Activated CD8-positive, alpha-beta memory T cell treated with anti-CD3 and anti-CD28 coated beads for 24 hours (primary cell): ENCODE data around the gene LTBP1.

Experiments used
- DNase-seq: peaks from one replicate; pipeline ENCODE4 v3.0.0-alpha.2; 2020

The LTBP1 gene

DNA sequence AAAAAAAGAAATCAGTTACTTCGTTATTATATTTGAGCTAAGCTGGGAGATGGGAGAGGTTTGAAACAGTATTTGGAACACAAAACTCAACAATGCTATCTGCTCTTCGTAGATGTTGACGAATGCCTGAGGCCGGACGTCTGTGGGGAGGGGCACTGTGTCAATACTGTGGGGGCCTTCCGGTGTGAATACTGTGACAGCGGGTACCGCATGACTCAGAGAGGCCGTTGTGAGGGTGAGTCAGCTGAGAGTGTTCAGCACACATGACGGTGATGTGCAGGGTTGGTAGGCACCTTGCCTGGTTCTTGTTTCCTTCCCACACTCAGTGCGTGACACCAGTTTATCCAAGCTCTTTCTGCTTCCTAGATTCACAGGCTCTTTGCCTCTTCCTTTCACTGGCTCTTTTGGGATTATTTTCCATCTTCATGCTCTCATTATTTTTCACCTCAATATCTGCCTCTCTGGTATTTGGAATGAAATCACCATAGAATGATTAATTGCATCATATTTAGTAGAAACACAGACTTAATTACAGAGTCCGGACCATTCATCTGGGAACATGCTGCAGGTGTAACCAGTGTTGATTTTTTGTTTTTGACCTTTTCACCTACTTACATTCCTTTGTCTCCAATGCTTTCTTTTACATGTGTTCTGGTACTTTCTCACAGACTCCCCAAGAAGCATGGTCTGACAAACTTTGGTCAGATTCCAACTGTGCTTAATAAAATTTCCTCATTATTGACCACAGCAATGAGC, 329.1 kb downstream of the LTBP1 start:
- peak; percentile 60 for DNase-seq

DNA sequence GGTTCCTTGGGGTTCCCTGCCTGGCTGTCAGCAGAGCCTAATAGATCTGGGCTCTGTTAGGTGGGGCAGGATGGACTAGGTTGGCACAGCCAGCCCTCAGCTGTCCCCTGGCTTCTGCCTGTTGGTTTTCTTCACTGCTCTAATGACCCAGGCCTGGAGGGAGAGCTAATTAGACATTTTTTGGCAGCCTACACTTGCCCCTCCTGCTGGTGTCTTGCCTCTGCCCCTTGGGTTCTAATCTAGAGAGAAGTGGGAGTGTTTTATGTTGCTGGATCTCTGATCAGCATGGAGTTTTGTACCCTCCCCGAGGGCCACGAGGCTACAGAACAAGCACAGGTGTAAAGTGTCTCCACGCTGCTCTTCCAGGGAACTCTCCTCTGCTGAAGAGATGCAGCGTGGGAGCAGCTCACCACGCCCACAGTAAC, 330.3 kb downstream of the LTBP1 start:
- DNase-seq, result no peak

DNA sequence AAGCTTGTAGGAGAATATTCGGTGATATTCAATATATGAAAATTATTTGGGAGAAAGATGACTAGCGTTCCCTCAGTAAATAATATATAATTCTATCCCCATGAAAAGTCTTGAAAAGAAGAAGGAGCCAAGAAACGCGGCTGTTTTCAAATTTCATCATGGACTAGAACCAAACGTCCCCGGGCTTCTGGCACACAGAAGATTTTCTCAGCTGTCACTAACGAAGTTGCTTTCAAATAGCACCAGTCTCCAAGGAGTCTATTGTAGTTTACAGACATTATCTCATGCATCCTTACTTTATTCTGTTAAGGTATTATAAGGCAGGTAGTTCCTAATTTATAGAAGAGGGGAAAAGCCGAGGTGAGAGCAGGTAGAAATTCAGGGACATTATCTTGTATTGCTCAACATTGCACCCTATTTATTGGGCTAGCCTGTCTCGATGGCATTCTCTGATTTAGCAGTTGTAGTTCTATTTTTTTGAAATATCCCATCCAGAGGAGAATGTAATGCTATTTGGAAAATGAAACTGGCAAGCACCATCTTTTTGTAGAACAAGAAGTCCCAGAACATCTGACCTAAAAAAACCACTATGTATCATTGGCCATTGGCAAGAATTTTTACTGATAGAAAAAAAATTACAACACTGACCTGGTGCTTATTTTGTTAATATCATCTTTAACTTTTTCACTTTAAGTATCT, 331.6 kb downstream of the LTBP1 start:
- DNase-seq, result no peak

DNA sequence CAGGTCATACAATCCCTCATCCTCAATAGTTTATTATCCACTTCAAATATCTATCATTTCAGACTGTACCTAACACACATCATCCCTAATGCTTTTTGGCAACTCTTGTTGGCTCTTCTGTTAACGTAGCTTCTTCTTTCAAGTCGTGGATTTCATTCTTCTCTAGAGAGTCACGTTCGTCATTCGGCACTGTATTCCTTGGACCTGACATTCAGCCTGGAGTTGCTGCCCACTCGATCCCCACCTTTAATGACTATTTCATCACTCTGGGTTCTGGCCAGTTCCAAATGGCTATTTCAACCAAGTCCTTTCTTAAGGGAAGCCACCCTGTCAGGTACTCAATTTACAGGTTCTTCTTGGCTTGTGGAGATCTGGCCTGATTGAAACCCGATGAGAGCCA, 337.5 kb downstream of the LTBP1 start:
- no peak for DNase-seq

DNA sequence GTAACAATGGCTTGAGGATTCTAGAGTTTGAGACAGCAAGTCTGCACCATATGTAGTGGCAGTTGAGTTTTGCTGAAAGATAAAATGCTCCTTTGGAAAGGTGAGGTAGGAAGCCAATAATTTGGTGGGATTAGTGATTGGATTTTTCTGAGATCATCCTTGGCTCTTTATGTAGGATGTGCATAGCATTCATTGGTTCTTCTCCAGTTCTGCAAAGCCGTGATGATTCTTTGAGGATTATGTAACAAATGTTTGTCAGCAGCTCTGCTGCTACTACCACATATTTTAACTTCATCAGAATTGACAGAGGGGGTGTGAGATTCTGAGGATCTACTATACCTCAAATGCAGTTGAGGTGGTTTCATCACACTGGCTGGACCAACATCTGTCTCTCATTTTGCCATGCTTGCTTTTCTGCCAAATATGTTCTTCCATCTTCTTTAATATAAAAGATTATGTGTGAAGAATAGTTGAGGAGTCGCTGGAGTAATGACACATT, 340.8 kb downstream of the LTBP1 start:
- no peak for DNase-seq

DNA sequence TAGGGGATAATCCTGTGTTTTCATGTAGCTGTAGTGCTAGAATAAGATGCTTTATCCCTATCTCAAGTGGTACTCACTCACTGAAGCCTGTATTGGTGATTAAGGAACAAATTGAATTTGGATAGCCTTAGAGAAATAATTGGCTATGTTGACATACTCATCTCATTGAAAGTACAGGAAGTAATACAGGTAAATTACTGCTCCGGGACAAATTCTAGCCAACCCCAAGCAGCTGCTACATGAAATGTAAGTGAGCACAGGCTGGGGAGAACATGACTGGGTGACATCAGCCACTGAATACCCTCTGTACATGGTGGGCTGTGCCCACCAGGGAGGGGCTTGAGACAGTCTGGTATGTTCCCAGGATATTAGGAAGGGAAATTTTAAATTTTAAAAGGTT, 341.3 kb downstream of the LTBP1 start:
- no peak for DNase-seq

DNA sequence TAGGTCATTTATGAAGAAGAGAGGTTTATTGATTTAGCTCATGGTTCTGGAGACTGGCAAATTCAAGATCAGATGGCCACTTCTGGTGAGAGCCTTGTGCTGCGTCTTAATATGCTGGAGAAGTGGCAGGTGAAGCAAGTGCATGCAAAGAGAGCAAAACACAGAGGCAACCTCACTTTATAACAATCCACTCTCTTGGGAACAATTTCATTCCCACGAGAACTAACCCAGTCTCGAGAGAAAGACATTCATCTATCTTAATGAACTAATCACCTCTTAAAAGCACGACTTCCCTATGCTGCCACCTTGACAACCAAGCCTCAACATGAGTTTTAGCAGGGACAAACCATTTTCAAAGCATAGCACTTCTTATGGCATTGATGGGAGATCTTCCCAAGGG, 343.2 kb downstream of the LTBP1 start:
- no peak for DNase-seq

DNA sequence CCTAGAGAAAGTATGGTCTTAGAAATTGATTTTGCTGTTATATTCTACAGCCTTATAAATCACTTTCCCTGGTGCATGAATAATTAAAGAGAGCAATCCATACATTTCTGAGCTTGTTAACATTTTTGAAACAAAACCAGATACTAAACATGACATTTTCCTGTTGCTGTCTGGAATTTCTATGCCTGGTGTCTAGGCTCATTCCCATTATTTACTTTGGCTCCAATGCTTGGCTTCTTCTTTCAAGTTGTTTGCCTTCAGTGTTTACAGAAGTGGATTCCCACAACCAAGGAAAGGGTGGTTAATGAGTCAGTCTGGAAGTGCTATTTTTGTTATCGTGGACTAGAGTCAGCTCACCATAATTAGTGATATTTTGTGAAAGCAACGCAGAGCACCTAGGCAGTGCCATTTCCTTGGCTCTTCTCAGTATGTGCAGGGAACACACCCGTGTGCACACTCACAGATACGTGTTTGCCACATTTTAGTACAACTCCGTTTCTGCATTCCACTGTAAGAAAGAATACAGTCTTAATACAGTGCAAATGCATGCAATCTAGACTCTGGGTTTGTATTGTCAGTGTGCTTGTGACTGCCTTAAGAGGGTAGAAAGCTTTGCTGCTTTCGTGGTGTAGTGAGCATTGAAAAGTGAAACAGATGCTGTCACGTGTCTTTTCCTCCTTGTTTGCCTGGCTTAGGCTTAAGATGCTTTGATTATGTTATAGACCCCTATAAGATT, 344.7 kb downstream of the LTBP1 start:
- DNase-seq, result no peak

DNA sequence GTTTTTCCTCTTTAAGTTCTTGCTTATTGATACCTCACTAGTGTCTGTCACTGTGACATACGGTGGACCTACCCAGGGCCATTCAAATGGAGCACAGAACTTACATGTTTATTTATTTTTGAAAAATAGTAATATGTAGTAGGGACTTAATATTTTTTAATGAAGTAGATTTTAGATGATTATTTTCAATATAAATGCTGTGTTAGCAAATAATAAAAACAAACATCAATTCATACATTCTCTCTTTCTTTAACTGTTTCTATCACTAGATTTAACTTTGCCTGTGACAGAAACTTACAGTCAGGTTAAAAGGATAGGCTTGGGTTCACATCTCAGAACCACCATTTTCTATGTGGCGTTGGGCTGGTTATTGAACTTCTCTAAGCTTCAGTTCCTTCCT, 345.3 kb downstream of the LTBP1 start:
- DNase-seq, result no peak

DNA sequence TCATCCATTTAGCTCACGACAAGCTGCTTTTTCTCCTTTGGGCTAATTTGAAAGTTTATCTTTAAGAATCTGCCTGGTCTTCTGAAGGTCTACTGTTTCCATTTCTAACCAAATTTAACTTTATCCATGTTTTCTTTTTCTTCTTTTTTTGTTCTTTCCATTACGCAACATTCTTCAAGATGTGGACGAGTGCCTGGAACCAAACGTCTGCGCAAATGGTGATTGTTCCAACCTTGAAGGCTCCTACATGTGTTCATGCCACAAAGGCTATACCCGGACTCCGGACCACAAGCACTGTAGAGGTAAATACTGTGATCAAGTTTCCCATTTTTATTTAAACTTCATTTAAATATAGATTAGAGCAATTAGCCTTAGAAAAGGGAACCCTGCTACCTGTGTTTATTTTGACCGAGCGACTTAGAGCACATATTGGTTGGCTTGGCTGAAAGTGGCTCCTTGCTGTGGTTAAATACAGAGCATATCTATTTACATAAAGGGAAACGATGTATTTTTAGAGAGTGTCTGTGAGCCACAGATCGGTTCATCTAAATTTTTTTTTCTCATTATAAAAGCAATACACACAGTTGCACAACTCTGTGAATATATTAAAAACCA, 346.3 kb downstream of the LTBP1 start:
- DNase-seq, result no peak

DNA sequence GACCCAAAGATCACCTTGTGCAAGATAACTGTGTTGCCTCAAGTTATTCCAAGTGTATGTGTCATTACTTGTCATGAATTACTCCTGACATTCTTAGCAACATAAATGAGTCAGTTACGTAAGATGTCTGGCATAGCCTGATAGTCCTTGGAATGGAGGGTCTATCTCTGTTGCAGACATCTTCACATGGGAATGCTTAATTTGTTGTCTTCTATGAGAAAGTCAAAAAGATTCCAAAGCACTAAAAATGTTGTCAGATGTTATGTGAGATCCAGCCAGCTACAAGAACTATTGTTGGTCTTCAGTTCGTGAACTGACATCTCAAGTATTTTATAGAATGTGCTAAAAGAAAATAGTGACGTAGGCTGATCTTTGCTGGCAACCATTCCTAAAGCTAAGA, 351.5 kb downstream of the LTBP1 start:
- no peak for DNase-seq

DNA sequence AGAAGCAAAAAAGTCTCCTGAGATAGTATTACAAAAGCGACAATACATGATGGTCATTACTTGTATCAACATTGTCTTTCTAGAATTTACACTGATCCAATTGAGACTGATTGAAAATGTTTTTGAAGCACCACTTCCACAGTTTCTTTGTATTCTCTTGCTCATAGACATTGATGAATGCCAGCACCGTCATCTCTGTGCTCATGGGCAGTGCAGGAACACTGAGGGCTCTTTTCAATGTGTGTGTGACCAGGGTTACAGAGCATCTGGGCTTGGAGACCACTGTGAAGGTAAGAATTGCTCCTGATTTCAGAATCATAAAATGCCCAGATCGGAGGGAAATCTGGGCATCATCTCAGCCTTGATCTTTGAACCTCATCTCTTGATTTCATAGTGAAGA, 354.6 kb downstream of the LTBP1 start:
- DNase-seq, result no peak

DNA sequence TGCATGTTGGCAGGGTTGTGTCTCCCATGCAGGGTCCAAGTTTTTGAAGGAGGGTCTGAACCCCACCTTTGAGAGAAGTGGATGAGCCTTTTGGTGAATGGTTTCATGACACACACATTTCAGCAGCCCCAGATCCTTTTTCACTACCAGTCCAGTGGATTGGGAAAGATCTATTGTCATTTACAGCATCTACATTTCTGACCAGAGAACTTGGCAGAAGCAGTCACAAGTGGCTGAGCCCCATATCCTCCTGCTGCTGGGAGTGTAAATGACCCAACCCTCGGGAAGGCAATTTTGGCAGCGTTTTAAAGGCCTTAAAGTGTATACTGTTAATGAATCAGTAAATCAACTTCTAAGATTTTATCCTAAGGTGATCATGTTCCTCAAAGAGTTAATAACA, 355.6 kb downstream of the LTBP1 start:
- no peak for DNase-seq

DNA sequence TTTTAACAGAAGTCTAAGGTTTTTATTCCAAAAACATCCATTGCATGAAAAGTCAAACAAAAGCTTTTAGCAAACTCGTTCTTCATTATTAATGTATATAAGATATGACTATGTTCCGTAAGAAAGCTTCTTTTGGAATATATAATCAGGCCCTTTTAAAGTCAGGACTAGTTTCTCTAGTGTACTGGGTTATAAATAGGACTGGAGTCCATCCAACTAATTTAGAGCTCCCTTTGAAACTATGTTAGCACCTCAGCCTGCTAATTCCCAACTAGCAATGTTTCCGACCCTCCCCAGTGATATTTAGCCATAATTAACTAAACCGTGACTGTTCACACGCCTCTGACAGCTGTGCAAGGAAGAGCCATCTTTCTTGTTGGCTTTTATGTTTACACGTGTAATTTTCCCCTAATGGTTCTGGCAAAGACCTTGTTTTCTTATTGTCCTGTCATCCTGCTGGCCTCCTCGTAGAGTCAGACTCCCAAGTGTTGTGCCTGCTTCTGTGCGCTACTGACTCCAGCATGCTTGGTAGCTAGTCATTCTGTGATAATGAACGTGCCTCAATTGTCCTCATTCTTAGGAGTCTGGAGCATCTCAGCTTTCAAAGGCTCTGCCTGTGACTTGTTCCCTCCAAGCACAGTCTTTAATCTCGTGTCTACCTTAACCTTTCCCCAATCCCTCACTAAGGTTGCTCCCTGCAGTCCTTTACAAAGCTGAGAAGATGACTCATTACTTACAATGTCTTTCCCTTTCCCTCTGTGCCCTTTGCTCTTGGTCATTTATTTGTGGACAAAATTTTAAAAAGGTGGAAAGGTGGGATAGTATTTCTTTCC, 357.5 kb downstream of the LTBP1 start:
- DNase-seq, result no peak

DNA sequence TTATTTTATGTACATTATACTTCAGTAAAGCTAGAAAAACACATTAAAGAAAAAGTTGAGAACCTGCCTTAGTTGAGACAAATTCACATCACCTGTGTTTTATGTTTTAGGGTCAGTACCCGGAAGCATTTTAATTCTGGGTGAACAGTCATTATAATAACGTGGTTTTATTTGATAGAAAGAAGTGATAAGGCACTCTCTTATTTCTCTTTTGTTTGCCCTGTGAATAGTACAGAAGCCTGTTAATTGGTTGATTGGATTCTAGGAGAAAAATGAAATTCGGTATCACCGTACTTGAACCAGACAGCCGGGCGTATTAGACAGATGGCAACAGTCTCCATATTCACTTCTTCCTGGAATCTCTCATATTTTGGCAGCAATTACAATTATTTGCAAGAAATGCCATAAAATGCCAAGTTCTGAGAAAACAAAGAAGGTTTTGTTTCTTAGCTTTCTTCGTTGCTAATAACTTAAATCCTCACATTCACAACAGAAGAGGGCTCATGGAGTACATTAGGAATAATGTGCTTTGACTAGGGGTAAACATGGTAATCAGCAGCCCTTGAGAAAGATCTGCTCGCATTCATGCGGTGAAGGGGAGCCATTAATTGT, 361.0 kb downstream of the LTBP1 start:
- DNase-seq, result no peak

DNA sequence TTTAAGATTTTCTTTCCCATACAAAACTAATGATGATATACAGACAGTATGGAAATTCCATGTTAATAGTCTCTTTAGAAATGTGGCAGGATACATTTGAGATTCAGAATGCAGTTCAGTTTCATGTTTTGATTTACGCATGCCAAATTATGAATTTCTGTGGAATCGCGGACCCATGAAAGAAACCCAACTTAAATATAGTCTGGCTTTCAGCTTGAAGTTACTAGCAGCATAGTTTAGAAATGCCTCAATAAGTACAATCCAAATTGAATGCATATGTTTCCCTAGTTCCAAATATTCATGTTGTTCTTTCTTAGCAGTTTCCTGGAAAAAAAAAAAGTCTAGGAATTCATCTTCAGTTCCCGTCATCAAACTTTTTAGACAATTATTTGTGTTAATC, 365.6 kb downstream of the LTBP1 start:
- DNase-seq, result no peak

DNA sequence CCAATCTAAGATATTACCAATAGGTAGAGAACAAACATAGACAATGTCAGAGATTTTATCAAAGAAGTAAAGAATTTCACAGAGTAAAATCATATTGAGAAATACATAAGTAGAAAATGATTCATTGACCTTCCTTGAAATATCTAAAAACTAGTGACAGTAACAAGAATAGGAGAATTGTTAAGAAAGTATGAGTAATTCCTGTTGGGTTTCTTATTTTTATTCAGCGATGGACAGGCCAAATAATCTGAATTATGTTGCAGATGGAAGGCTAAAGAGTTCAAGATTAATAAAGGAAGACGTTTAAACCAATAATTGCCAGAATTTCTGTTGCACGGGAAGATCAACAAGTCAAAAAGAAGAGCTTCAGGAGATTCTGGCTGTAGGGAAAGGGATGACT, 366.3 kb downstream of the LTBP1 start:
- no peak for DNase-seq

DNA sequence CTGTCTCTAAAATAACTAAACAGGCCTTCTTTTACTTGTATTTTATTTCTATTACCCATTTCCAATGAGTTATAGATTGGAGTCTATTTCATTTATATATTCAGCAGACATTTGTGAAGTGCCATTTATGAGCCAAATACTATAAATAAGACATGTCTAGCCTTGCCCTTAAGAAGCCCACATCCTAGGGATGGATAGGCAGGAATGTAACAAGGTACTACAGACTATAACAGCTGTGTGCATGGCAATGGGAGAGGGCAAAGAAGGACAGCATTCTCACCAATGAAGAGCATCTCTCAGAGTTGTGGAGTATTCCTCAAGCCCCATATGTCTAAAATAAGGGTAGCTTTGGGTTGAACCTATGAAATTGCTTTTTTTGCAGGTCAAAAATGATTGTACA, 367.8 kb downstream of the LTBP1 start:
- no peak for DNase-seq

DNA sequence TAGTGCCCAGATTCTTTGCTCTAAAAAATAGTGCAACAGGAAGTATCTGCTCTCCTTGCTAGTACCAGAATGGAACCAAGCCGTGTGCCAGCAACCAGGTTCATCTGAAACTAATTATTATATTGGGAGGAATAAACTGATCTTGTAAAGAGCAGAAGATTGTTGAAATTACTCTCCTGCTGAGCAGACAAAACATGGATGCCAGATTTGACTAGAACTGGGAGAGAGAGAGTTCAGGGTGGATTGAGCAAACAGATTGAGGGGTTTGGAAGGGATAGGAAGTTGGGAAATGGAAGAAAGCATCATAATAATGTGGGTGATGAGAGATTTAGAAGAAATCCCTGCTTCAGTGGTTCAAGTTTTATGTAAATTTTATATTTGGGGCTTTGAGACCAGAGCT, 369.6 kb downstream of the LTBP1 start:
- DNase-seq, result no peak

DNA sequence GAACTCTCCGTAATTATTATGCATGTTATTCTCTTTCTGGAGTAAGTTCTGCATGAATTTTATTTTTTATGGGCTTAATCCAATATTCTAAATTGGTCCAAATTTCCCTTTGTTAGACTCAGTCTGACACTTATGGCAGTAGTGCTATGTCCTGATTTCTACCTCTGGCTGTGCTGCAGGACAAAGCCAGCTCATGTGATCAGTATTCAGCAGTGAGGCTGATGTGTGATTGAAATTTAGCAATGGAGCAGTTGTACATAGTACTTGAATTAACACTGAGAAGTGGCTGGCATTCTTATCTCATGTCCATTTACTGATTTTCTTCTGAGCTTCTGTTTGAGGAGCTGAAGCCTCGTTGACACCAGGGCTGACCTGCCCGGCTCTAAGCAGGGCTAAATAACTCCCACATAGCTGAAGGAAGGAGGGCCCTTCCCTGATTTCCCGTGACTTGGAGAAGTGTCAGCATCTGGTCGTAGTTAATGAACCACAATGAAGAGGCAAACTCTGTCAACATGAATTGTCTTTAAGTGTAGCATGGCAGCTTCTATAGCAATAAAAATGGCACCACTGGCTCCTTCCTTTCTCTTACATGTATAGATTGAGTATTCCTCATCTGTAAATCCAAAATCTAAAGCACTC, 370.7 kb downstream of the LTBP1 start:
- no peak for DNase-seq

DNA sequence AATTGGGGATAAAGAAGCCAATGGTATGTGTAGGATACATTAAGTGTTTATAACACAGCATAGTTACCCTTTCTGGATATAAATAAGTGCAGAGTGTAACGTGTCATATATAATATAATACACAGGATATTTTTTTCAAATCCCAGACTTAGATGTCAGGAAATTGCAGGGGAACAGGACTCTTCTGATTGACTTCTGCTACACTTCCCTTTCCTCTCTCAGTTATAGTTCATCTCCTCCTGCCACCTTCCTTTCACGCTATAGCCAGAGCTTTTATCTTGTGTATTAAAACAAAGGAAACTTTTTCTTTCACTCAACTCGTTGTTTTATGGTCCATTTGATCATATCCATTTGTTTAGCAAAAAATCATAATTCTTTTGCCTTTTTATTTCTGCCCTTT, 371.7 kb downstream of the LTBP1 start:
- DNase-seq, result no peak

DNA sequence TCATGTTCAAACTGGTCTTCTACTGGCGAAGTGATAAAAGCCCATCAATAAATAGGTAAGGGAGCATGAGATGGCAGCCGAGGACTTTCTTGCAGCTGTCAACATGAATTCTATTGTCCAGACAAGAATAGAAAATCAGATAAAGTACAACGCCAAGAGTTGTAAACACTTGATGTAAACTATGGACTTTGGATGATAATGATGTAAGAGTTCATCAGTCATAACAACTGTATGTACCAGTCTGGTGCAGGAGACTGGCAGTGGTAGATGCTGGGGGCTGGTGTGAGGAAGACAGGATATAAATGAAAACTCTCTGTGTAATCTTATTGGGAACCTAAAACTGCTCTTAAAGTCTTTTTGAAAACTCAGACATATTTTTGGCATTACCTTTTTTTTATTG, 373.8 kb downstream of the LTBP1 start:
- no peak for DNase-seq
